Fibroblast of villous mesenchyme (primary cell): ENCODE measurements around the gene STK38. TPM values are rescaled to one million over a fixed set of nuclear protein-coding genes. Genes with fewer than 3 reads are reported as not detected.

Source experiments
- small RNA-seq: library from RNA; depleted of rRNA; stranded (forward); fragments of <200 nt; gene quantifications from one replicate; pipeline ENCODE3, GENCODE V24; 2012
- total RNA-seq: library from RNA; depleted of rRNA; stranded (reverse); fragments of >200 nt; gene quantifications from 2 replicates; pipeline ENCODE4 v1.2.3, GENCODE V29; 2012

Gene STK38
- total RNA-seq, 1 donor: 55.3 TPM

Small RNAs within 50 kb of the gene (small RNA-seq; reads per million reads assigned to genes)
- not detected for gene RN7SL502P

Other genes starting within 250 kb of the STK38 start
- not detected in 2 replicates for gene BNIP5, start 210.6 kb downstream of the STK38 start, total RNA-seq
- gene ETV7, start 159.8 kb downstream of the STK38 start, total RNA-seq: 0.32 and 0.86 TPM in 2 replicates
- gene PXT1, start 104.6 kb downstream of the STK38 start, total RNA-seq: under 0.01 and 0.43 TPM in 2 replicates
- 116 and 143 TPM in 2 replicates for gene KCTD20, start 104.5 kb downstream of the STK38 start, total RNA-seq
- gene SRSF3, start 46.9 kb upstream of the STK38 start, total RNA-seq: 445 and 462 TPM in 2 replicates
- gene CDKN1A, start 131.2 kb upstream of the STK38 start, total RNA-seq: 302 and 522 TPM in 2 replicates
- gene RAB44, start 150.3 kb upstream of the STK38 start, total RNA-seq: under 0.01 TPM in 1 of 2 replicates, not detected in the other